Calu3 (cell line): Measurements from ENCODE around the gene ACSBG1. TPM values are rescaled to one million over a fixed set of nuclear protein-coding genes. Genes with fewer than 3 reads are reported as not detected.

Experiments used
- BruUV-seq: library from RNA; stranded (reverse); fragments of 400-500 nt; replicated peaks from 2 replicates; lab custom pipeline; 2021; lab: Mats Ljungman, UMichigan
- CTCF ChIA-PET: fragments of 300-600 bp; sonication (Branson Sonifier 250); formaldehyde crosslinking; loops from one replicate; lab custom pipeline; 2022; ENCODE audit warnings: antibody characterized with exemption; lab: Charles Lee
- DNase-seq: peaks from one replicate; pipeline ENCODE4 v3.0.0; 2022
- H3K27ac Mint-ChIP-seq: one replicate; pipeline ENCODE4 v1.8.0; 2022; ENCODE audit warnings: mixed read lengths; ENCODE audit not compliant: unreplicated experiment
- H3K27me3 Mint-ChIP-seq: one replicate; pipeline ENCODE4 v1.8.0; 2022; ENCODE audit warnings: mixed read lengths; ENCODE audit not compliant: unreplicated experiment
- H3K36me3 Mint-ChIP-seq: one replicate; pipeline ENCODE4 v1.8.0; 2022; ENCODE audit warnings: mild to moderate bottlenecking, moderate library complexity, mixed read lengths; ENCODE audit not compliant: insufficient read depth, unreplicated experiment
- H3K4me1 Mint-ChIP-seq: one replicate; pipeline ENCODE4 v1.8.0; 2022; ENCODE audit warnings: mild to moderate bottlenecking, low read depth, mixed read lengths; ENCODE audit not compliant: unreplicated experiment
- H3K4me3 Mint-ChIP-seq: one replicate; pipeline ENCODE4 v1.8.0; 2022; ENCODE audit warnings: mild to moderate bottlenecking, low read depth, moderate library complexity, mixed read lengths; ENCODE audit not compliant: unreplicated experiment
- H3K9me3 Mint-ChIP-seq: one replicate; pipeline ENCODE4 v1.8.0; 2022; ENCODE audit warnings: low read depth, mixed read lengths; ENCODE audit not compliant: unreplicated experiment
- intact Hi-C: fragments of 100-400 bp; cut with micrococcal nuclease; formaldehyde crosslinking; loops from one replicate; pipeline ENCODE4 v1.10.0; 2022; ENCODE audit not compliant: unreplicated experiment
- total RNA-seq: library from RNA; stranded (reverse); gene quantifications from 2 replicates; pipeline ENCODE4 v1.2.3, GENCODE V29; 2022
- TF ChIP-seq, protein P1 (sequence below): fragments of 200-600 bp; IDR thresholded peaks from one replicate; pipeline ENCODE4 v1.8.0; 2022; ENCODE audit warnings: antibody characterized with exemption; ENCODE audit not compliant: unreplicated experiment

ACSBG1 gene
- total RNA-seq, 1 experiment from 2014 or later = 0.45 TPM

DNA sequence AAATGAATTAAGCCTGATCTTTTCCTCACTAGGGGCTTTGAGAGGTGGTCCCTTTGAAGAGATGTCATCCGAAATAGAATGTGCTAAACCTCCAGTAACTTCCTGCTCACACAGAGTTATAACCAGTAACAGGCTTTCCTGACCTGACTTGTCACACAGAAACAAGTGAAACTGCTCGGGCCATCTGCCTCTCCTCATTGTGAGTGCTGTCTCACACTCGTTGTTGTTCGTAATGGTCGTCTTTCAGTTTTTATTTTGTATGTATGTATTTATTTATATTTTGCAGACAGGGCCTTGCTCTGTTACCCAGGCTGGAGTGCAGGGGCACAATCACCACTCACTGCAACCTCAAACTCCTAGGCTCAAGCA is 24.0 kb downstream of the ACSBG1 start:
- TF ChIP-seq, protein P1, sequence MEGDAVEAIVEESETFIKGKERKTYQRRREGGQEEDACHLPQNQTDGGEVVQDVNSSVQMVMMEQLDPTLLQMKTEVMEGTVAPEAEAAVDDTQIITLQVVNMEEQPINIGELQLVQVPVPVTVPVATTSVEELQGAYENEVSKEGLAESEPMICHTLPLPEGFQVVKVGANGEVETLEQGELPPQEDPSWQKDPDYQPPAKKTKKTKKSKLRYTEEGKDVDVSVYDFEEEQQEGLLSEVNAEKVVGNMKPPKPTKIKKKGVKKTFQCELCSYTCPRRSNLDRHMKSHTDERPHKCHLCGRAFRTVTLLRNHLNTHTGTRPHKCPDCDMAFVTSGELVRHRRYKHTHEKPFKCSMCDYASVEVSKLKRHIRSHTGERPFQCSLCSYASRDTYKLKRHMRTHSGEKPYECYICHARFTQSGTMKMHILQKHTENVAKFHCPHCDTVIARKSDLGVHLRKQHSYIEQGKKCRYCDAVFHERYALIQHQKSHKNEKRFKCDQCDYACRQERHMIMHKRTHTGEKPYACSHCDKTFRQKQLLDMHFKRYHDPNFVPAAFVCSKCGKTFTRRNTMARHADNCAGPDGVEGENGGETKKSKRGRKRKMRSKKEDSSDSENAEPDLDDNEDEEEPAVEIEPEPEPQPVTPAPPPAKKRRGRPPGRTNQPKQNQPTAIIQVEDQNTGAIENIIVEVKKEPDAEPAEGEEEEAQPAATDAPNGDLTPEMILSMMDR = no peak
- DNase-seq = no peak
- no TSS peak for BruUV-seq
- H3K36me3 Mint-ChIP-seq = peaks cover 8% of the 10 kb centered on the region
- intact Hi-C loops = no loop called here
- no peaks in the 10 kb centered on the region for H3K27me3 Mint-ChIP-seq
- no peaks in the 10 kb centered on the region for H3K9me3 Mint-ChIP-seq
- H3K4me3 Mint-ChIP-seq = no peak overlapping the region
- peak overlapping the region; percentile 66 for H3K27ac Mint-ChIP-seq
- H3K4me1 Mint-ChIP-seq = peaks cover 62% of the 10 kb centered on the region
- CTCF ChIA-PET = interaction anchor here (0.6 to 1.4 kb wide), 3 partner anchors 32 to 63 kb away, joined by 3 to 4 read pairs (median 4); partner anchors contain the start of gene IDH3A

DNA sequence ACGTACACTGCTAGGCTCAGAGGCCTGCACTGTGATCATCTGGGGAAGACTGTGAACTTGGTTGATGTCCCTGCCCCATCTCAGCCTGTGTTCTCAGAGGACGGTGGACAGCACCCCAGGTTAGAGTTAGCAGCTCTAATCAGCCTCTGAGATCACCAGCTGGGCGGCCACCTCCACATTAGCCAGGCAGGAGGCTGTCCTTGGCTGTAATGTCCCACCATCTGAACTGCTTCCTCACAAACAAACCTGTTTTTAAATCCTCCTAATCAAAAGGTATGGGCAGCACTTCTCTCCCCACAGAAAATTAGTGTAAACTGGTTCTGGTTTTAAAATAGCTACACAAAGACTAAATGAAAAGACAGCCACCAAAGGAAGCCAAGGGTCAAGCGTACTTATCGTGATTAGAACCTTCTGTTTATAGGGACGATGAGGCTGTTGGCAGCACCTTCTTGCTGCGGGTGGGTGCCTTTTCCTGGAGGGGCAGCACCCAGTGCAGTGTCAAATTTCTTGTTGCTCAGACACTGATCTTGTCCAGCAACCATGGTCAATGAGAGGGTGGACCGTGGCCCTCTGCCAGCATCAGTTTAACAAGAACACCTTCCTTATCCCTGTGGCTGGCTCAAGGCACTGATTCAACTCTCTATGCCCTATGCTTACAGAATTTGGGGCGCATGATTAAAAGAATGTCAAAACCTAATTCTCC is 24.6 kb downstream of the ACSBG1 start:
- TF ChIP-seq, protein P1 = no peak
- Mint-ChIP-seq H3K36me3 (peaks cover 8% of the 10 kb centered on the region), H3K9me3 (no peaks in the 10 kb centered on the region), H3K27ac (peak overlapping the region; percentile 66), H3K4me1 (peaks cover 57% of the 10 kb centered on the region), H3K4me3 (no peak overlapping the region), H3K27me3 (no peaks in the 10 kb centered on the region)
- intact Hi-C loops = no loop called here
- DNase-seq = peak; percentile 82
- CTCF ChIA-PET = interaction anchor here (0.6 to 1.4 kb wide), 4 partner anchors 31 to 63 kb away, joined by 3 to 4 read pairs (median 4); partner anchors contain the start of gene IDH3A
- TSS peak; percentile 70 for BruUV-seq

DNA sequence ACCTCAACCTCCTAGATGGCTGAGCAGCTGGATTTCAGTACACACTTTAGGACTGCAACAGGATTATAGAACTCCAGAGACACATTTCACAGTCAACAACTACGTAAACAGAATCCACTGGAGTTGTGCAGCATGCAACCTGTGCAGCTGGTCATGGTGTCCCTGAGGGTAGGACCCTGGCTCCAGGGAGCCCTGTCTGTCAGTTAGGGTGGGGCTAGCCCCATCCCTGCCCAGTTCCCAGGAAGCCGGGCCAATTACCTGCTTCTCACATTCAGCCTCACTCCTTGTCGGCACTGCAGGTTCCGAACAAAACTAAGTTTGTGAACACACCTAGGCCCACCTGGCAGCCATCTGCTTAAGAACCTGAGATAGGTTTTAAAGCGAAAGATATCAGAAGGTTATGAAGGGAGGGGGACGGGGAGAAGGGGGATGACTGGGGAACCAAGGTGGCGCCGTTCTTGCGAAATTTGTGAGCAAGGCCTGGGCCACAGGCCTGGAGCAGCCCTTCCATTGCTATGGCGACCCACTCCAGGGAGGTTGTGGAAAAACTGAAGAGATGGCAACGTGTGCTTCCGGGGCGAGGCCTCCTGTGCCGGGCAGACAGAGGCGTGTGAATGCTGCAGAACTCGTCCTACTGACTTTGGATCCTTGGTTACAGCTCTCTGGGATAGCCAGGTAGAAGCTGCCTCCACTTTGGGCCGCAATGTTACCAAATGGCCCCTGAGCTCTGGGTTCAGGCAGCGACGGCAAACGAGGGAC is 25.3 kb downstream of the ACSBG1 start:
- TF ChIP-seq, protein P1 = no peak
- H3K9me3 Mint-ChIP-seq = no peaks in the 10 kb centered on the region
- no TSS peak for BruUV-seq
- peaks cover 55% of the 10 kb centered on the region for H3K4me1 Mint-ChIP-seq
- peak overlapping the region; percentile 66 for H3K27ac Mint-ChIP-seq
- intact Hi-C loops = no loop called here
- H3K36me3 Mint-ChIP-seq = peaks cover 8% of the 10 kb centered on the region
- CTCF ChIA-PET = interaction anchor here (0.7 to 1.4 kb wide), 3 partner anchors 50 to 707 kb away, joined by 3 to 4 read pairs (median 4); no protein-coding TSS in a partner anchor
- DNase-seq = peak; percentile 75
- no peaks in the 10 kb centered on the region for H3K27me3 Mint-ChIP-seq
- no peak overlapping the region for H3K4me3 Mint-ChIP-seq

DNA sequence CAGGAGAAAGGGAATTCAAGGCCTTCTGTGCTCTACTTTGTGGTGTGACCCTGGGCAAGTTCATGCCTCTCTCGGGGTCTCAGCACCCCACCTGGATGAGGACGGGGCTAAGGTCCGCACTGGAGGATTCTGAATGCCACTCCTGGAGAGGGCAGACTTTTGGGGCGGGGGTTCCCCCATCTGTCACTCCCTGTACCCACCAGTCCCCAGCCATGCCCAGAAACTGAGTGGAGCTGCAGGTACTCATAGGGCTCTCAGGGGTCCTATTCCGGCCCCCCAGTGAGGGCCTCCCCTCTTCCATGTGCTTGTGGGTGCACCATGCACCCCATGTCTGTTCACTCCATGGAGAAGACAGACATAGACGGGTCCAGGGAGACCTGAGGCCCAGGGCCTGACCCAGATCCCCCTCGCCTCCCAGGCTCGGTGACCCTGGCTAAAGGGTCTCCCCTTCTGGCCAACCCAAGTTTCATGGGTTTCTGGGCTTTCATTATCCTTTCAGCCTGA is 26.0 kb downstream of the ACSBG1 start:
- Mint-ChIP-seq H3K36me3 (peaks cover 8% of the 10 kb centered on the region), H3K4me3 (no peak overlapping the region), H3K4me1 (peaks cover 55% of the 10 kb centered on the region), H3K27ac (no peak overlapping the region), H3K27me3 (no peaks in the 10 kb centered on the region), H3K9me3 (no peaks in the 10 kb centered on the region)
- BruUV-seq = no TSS peak
- CTCF ChIA-PET = interaction anchor here (0.6 to 1.1 kb wide), 3 partner anchors 12 to 706 kb away, joined by 3 to 4 read pairs (median 4); no protein-coding TSS in a partner anchor
- TF ChIP-seq, protein P1 = no peak
- DNase-seq = no peak
- intact Hi-C loops = no loop called here
